HEK293T (cell line): ENCODE data around the gene DNAJB2.

Experiments used
- CTCF ChIA-PET: fragments of 350-600 bp; formaldehyde crosslinking; extraction: SDS; loops from one replicate; lab custom pipeline; 2021; ENCODE audit warnings: antibody characterized with exemption, inconsistent platforms; lab: Yijun Ruan, JAX
- POLR2A ChIA-PET: fragments of 350-600 bp; formaldehyde crosslinking; extraction: SDS; loops from one replicate; lab custom pipeline; 2020; ENCODE audit warnings: antibody characterized with exemption, inconsistent platforms; lab: Yijun Ruan, JAX
- DNase-seq: peaks from one replicate; pipeline ENCODE4 v3.0.0; 2012; ENCODE audit warnings: mixed read lengths; ENCODE audit errors: extremely low spot score
- ARNT ChIP-seq: fragments of 450-650 bp; IDR thresholded peaks from 2 replicates; pipeline ENCODE4 v1.6.1; 2017; ENCODE audit warnings: mild to moderate bottlenecking
- BHLHE40 ChIP-seq: fragments of 450-650 bp; IDR thresholded peaks from 2 replicates; pipeline ENCODE4 v1.6.1; 2016; ENCODE audit warnings: mild to moderate bottlenecking, moderate library complexity, borderline replicate concordance
- CTBP1 ChIP-seq: fragments of 450-650 bp; IDR thresholded peaks from 2 replicates; pipeline ENCODE4 v1.6.1; 2016; ENCODE audit warnings: borderline replicate concordance
- ELF4 ChIP-seq: fragments of 450-650 bp; IDR thresholded peaks from 2 replicates; pipeline ENCODE4 v1.6.1; 2017; ENCODE audit warnings: antibody characterized with exemption
- FOXA1 ChIP-seq: fragments of 450-650 bp; IDR thresholded peaks from 2 replicates; pipeline ENCODE4 v1.6.1; 2016; ENCODE audit warnings: mild to moderate bottlenecking
- FOXK2 ChIP-seq: fragments of 450-650 bp; IDR thresholded peaks from 2 replicates; pipeline ENCODE4 v1.6.1; 2016; ENCODE audit warnings: mild to moderate bottlenecking
- FOXM1 ChIP-seq: fragments of 450-650 bp; IDR thresholded peaks from 2 replicates; pipeline ENCODE4 v1.6.1; 2017; ENCODE audit warnings: mild to moderate bottlenecking, borderline replicate concordance
- HDGF ChIP-seq: fragments of 450-650 bp; IDR thresholded peaks from 2 replicates; pipeline ENCODE4 v1.6.1; 2017; ENCODE audit warnings: antibody characterized with exemption, borderline replicate concordance
- L3MBTL2 ChIP-seq: fragments of 450-650 bp; conservative IDR thresholded peaks from 2 replicates; pipeline ENCODE4 v1.6.1; 2016; ENCODE audit warnings: mild to moderate bottlenecking
- LEF1 ChIP-seq: fragments of 450-650 bp; IDR thresholded peaks from 2 replicates; pipeline ENCODE4 v1.6.1; 2017; ENCODE audit warnings: mild to moderate bottlenecking, borderline replicate concordance
- NFRKB ChIP-seq: fragments of 450-650 bp; IDR thresholded peaks from 2 replicates; pipeline ENCODE4 v1.6.1; 2016; ENCODE audit warnings: mild to moderate bottlenecking, moderate library complexity
- SP1 ChIP-seq: fragments of 450-650 bp; IDR thresholded peaks from 2 replicates; pipeline ENCODE4 v1.6.1; 2017
- SUZ12 ChIP-seq: fragments of 450-650 bp; IDR thresholded peaks from 2 replicates; pipeline ENCODE4 v1.6.1; 2016; ENCODE audit warnings: mild to moderate bottlenecking
- TARDBP ChIP-seq: fragments of 450-650 bp; IDR thresholded peaks from 2 replicates; pipeline ENCODE4 v1.6.1; 2016
- ZNF384 ChIP-seq: fragments of 450-650 bp; IDR thresholded peaks from 2 replicates; pipeline ENCODE4 v1.6.1; 2016
- TF ChIP-seq, protein P1 (sequence below): fragments of 450-650 bp; IDR thresholded peaks from 2 replicates; pipeline ENCODE4 v1.6.1; 2016

The DNAJB2 gene

DNA sequence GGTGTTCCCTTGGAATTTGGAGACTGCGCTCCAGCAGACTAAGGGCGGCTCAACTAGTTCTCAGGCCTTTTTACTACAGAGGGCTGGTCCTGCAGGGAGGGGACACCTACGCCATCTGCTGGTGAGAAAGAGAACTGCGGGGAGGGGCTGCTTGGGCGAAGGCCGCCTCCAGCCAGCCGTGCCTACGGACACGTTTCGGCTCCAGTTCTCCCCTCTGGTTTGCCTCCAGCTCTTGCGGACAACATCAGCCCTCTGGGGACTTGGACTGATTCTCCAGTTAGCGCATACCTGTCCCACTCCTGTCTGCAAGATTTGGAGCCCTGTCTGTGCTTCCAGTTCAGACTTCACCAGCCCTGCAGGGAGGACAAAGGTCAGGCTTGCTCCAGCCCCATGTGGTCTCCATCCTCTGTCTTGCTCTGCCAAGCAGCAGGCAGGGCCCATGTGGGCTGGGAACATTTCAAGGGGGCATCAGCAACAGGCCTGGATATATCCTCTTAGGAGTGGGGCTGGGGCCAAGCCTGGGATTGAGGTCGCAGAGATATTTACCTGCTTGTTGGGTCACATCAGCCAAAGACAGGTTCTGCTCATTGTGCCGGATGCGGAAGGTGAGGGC lies 19.7 kb downstream of the DNAJB2 start:
- DNase-seq: peak; percentile 91
- ChIA-PET CTCF (interaction anchor here (0.5 to 1.0 kb wide), 3 partner anchors 58 to 387 kb away, joined by 3 read pairs; no protein-coding TSS in a partner anchor), POLR2A (no interaction called here)
- no peak for TF ChIP-seq CTBP1
- no peak for TF ChIP-seq FOXA1
- no peak for TF ChIP-seq SUZ12
- no peak for TF ChIP-seq LEF1
- TF ChIP-seq, protein P1, sequence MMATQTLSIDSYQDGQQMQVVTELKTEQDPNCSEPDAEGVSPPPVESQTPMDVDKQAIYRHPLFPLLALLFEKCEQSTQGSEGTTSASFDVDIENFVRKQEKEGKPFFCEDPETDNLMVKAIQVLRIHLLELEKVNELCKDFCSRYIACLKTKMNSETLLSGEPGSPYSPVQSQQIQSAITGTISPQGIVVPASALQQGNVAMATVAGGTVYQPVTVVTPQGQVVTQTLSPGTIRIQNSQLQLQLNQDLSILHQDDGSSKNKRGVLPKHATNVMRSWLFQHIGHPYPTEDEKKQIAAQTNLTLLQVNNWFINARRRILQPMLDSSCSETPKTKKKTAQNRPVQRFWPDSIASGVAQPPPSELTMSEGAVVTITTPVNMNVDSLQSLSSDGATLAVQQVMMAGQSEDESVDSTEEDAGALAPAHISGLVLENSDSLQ: no peak
- no peak for TF ChIP-seq L3MBTL2
- TF ChIP-seq NFRKB: no peak
- no peak for TF ChIP-seq ELF4
- no peak for TF ChIP-seq HDGF
- no peak for TF ChIP-seq SP1
- TF ChIP-seq FOXM1: no peak
- TF ChIP-seq FOXK2: no peak
- TF ChIP-seq TARDBP: no peak
- TF ChIP-seq ARNT: no peak
- no peak for TF ChIP-seq ZNF384
- no peak for TF ChIP-seq BHLHE40

DNA sequence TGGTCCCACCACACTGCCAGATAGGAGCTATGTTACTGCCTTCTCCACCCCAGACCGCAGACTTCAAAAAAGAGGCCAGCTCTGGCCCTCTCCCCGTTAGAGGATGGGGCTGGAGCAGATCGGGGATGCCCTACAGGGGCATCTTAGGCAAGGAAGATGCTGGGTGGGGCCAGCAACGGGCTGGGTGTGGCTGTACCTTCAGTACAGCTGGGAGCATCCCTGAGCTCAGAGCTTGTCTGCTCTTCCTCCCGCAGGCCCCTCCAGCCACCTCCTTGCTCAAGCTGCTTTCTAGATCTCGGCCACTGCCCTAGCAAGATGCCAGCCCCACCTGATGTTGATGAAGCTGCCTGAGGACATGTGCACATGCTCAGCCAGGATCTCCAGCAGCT lies 20.2 kb downstream of the DNAJB2 start:
- POLR2A ChIA-PET: no interaction called here
- CTCF ChIA-PET: interaction anchor here (0.6 to 1.2 kb wide), 3 partner anchors 58 to 141 kb away, joined by 3 to 5 read pairs (median 3); no protein-coding TSS in a partner anchor
- no peak for DNase-seq
- no peak for TF ChIP-seq ARNT
- TF ChIP-seq BHLHE40: no peak

DNA sequence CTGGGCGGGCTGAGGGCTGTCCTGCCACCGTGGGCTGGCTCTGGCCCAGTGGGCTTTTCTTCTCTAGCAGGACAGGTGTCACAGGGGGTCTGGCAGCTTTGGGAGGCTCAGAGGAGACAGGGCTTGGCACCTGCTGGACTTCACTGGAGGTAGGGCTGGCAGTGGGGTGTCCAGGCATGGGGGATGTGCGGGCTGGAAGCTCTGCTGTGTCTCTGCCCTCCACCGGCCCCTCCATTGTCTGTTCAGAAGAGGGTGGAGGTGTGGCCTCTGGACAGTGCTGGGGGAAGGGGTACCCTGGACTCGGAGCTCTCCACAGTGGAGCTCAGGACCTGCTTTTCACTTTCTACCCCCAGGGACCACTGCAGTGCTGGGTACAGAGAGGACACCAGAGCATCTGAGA lies 20.9 kb downstream of the DNAJB2 start:
- POLR2A ChIA-PET: no interaction called here
- no peak for TF ChIP-seq BHLHE40
- TF ChIP-seq, protein P1: no peak
- TF ChIP-seq L3MBTL2: no peak
- TF ChIP-seq FOXA1: no peak
- no peak for TF ChIP-seq LEF1
- no peak for TF ChIP-seq ZNF384
- no peak for TF ChIP-seq ELF4
- no peak for TF ChIP-seq NFRKB
- TF ChIP-seq FOXM1: no peak
- TF ChIP-seq ARNT: no peak
- TF ChIP-seq SP1: no peak
- no peak for TF ChIP-seq HDGF
- DNase-seq: no peak
- CTCF ChIA-PET: interaction anchor here (0.7 to 1.2 kb wide), 2 partner anchors 17 to 129 kb away, joined by 4 to 5 read pairs; no protein-coding TSS in a partner anchor

DNA sequence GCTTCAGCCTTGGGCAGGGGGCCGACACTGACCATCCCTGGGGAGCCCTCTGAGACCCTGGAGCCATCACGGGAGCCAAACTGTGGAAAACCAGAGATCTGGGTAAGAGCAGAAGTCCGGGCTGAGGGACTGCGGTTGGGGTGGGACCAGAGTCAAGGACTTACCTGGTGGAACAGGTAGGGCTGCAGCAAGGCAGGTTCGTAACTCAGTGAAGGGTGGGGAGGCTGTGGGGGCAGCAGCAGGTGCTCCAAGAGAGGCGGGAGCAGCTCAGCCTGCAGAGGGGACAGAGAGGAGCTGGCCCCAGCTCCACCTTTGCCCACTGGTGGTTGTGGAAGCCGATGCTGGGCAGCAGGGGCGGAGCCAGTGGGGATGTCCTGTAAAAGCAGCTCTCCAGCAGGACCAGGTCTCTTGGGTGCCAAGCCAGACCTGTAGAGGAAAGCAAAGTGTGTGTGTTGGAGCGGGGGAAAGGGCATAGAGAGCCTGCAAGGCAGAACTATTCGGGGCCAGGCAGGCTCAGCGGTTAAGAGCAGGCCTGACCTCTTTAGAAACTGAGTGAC lies 23.3 kb downstream of the DNAJB2 start:
- ChIA-PET CTCF (interaction anchor here (4.0 kb wide), 1 partner anchor 8 kb away, joined by 10 read pairs; no protein-coding TSS in a partner anchor), POLR2A (no interaction called here)
- no peak for DNase-seq
- TF ChIP-seq ARNT (no peak), FOXK2 (no peak), CTBP1 (no peak), LEF1 (no peak), FOXA1 (no peak), SP1 (no peak), NFRKB (no peak), L3MBTL2 (no peak), HDGF (no peak), ZNF384 (no peak), ELF4 (no peak), SUZ12 (no peak), TARDBP (no peak), FOXM1 (no peak), BHLHE40 (no peak)
- TF ChIP-seq, protein P1: no peak

DNA sequence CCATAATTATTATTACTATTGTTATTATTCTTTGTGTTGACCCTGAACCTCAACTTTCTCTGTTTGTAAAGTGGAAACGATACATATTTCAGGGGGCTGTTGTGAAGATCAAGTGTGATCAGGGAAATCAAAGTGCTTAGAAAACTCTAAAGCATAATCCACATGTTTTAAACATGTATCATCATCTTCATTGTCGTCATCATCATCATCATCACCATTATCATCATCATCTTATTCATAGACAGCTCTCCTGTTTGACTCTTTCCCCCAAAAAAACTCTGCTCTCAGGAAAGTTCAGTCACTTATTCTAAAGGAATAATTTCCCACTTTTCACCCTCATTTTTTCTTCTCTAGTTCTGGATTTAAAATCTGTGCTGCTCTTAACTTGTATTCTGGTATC lies 25.1 kb downstream of the DNAJB2 start:
- TF ChIP-seq FOXK2 (no peak), ZNF384 (no peak)
- CTCF ChIA-PET: interaction anchor here (4.0 kb wide), 1 partner anchor 10 kb away, joined by 10 read pairs; no protein-coding TSS in a partner anchor
- POLR2A ChIA-PET: no interaction called here
- no peak for DNase-seq

DNA sequence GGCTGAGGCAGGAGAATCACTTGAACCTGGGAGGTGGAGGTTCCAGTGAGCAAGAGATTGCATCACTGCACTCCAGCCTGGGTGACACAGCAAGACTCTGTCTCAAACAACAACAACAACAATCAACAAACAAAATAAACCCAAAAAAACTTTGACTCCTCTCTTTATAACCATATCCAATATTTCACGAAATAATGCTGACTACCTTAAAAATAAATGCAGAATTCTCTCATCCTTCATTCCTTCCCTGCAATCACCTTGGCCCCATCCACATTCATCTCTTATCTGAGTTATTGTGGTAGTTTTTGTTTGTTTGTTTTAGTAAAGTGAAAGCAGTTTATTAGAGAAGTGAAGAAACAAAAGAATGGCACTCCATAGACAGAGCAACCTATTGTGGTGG lies 26.9 kb downstream of the DNAJB2 start:
- ChIA-PET CTCF (interaction anchor here (4.0 kb wide), 1 partner anchor 12 kb away, joined by 10 read pairs; no protein-coding TSS in a partner anchor), POLR2A (no interaction called here)
- DNase-seq: no peak
- TF ChIP-seq TARDBP: no peak
- TF ChIP-seq FOXM1: no peak
- TF ChIP-seq ELF4: no peak
- TF ChIP-seq SUZ12: no peak
- TF ChIP-seq ZNF384: no peak
- no peak for TF ChIP-seq ARNT
- no peak for TF ChIP-seq L3MBTL2
- TF ChIP-seq HDGF: no peak
- TF ChIP-seq FOXA1: no peak
